ENCODE data around the gene FZD10. TPM values are rescaled to one million over a fixed set of nuclear protein-coding genes. Genes with fewer than 3 reads are reported as not detected.

The FZD10 gene
- total RNA-seq, 1 experiment from 2014 or later = not detected

DNA sequence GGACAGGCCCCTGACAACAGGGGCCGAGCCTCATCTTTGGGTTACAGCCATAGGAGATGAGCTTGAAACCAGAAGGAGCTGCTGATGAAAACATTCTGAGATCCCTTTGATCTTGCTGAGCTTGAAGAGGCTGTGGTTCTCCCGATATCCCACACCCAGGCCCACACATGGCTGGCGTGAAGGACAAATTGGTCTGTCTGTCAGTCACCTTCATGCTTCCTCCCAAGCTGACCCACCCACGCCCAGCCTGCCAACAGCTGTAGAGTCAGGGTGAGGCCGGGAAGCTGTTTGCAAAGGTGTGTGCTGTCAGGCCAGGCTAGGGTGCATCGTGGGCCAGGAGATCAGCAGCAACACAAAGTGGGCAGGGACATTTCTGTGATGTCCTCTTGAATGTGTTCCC lies 43.2 kb downstream of the FZD10 start:
- no peak for DNase-seq (ENCODE audit: low read depth, low spot score)
- H3K27me3 ChIP-seq (ENCODE audit: control insufficient read depth, insufficient read depth, low read length) = no peaks in the 10 kb centered on the region
- no peak overlapping the region for H3K27ac ChIP-seq (ENCODE audit: low read length)
- no peak for ATAC-seq
- in situ Hi-C loops (cut with HindIII; ENCODE audit: low pct_unique_long_range_greater_than_20kb, low sequenced_read_pairs) = no loop called here
- POLR2A ChIA-PET = no interaction called here
- no TSS peak for BruUV-seq (replicated peaks)
- CTCF ChIA-PET = no interaction called here
- H3K4me3 ChIP-seq (ENCODE audit: low read depth in 2 of 2, low read length in 2 of 2) = no peak overlapping the region
- no peaks in the 10 kb centered on the region for H3K4me1 ChIP-seq (ENCODE audit: control insufficient read depth, insufficient read depth, low read length)
- TF ChIP-seq, protein P1, sequence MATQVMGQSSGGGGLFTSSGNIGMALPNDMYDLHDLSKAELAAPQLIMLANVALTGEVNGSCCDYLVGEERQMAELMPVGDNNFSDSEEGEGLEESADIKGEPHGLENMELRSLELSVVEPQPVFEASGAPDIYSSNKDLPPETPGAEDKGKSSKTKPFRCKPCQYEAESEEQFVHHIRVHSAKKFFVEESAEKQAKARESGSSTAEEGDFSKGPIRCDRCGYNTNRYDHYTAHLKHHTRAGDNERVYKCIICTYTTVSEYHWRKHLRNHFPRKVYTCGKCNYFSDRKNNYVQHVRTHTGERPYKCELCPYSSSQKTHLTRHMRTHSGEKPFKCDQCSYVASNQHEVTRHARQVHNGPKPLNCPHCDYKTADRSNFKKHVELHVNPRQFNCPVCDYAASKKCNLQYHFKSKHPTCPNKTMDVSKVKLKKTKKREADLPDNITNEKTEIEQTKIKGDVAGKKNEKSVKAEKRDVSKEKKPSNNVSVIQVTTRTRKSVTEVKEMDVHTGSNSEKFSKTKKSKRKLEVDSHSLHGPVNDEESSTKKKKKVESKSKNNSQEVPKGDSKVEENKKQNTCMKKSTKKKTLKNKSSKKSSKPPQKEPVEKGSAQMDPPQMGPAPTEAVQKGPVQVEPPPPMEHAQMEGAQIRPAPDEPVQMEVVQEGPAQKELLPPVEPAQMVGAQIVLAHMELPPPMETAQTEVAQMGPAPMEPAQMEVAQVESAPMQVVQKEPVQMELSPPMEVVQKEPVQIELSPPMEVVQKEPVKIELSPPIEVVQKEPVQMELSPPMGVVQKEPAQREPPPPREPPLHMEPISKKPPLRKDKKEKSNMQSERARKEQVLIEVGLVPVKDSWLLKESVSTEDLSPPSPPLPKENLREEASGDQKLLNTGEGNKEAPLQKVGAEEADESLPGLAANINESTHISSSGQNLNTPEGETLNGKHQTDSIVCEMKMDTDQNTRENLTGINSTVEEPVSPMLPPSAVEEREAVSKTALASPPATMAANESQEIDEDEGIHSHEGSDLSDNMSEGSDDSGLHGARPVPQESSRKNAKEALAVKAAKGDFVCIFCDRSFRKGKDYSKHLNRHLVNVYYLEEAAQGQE (IDR thresholded peaks at IDR 0.05; ENCODE audit: insufficient read depth in 1 of 2, low read depth in 2 of 2, low read length in 1 of 2) = no peak
- TF ChIP-seq, protein P2, sequence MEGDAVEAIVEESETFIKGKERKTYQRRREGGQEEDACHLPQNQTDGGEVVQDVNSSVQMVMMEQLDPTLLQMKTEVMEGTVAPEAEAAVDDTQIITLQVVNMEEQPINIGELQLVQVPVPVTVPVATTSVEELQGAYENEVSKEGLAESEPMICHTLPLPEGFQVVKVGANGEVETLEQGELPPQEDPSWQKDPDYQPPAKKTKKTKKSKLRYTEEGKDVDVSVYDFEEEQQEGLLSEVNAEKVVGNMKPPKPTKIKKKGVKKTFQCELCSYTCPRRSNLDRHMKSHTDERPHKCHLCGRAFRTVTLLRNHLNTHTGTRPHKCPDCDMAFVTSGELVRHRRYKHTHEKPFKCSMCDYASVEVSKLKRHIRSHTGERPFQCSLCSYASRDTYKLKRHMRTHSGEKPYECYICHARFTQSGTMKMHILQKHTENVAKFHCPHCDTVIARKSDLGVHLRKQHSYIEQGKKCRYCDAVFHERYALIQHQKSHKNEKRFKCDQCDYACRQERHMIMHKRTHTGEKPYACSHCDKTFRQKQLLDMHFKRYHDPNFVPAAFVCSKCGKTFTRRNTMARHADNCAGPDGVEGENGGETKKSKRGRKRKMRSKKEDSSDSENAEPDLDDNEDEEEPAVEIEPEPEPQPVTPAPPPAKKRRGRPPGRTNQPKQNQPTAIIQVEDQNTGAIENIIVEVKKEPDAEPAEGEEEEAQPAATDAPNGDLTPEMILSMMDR (IDR thresholded peaks at IDR 0.05) = no peak
- TF ChIP-seq SIN3A (IDR thresholded peaks at IDR 0.05; ENCODE audit: borderline replicate concordance, insufficient read depth, low read depth, low read length) (no peak), TCF7L2 (IDR thresholded peaks at IDR 0.05; ENCODE audit: low read depth, low read length) (no peak), POLR2AphosphoS5 (IDR thresholded peaks at IDR 0.05; ENCODE audit: low read depth, low read length) (no peak)
- intact Hi-C loops (cut with micrococcal nuclease; ENCODE audit: unreplicated experiment) = no loop called here
- no peaks in the 10 kb centered on the region for H3K36me3 ChIP-seq (ENCODE audit: control insufficient read depth, insufficient read depth, low read length)
- H3K9me3 ChIP-seq (ENCODE audit: control insufficient read depth, insufficient read depth, low read depth, low read length) = no peaks in the 10 kb centered on the region

DNA sequence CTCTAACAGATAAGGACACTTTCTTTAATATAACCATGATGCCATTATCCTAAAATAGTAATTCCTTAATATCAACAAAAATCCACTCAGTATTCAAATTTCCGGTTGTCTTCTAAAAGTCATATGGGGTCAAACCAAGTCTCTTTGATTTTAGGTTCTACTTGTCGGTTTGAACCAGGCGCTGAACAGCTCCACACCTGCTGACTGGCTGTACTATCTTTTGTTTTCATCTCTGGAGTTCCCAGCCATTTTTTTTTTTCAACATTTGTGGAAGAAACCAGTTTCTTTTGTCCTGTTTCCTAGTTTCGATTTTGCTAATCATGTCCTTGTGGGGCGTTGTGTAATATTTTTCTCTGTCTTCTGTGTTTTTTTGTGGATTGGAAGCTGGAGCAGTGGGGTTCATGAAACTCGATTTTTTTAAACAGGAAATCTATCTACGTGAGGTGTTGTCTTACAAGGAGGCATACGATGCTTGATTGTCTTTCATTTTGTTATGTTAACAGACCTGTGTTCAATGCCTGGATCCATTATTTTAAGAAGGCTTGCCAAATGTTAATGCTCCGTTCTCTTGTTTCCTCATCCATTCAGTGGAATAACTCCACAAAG lies 50.2 kb downstream of the FZD10 start:
- H3K4me1 ChIP-seq (ENCODE audit: control insufficient read depth, insufficient read depth, low read length) = no peaks in the 10 kb centered on the region
- no peak for DNase-seq (ENCODE audit: low read depth, low spot score)
- POLR2A ChIA-PET = no interaction called here
- TF ChIP-seq, protein P1 (IDR thresholded peaks at IDR 0.05; ENCODE audit: insufficient read depth in 1 of 2, low read depth in 2 of 2, low read length in 1 of 2) = no peak
- TF ChIP-seq SIN3A (IDR thresholded peaks at IDR 0.05; ENCODE audit: borderline replicate concordance, insufficient read depth, low read depth, low read length) (no peak), POLR2AphosphoS5 (IDR thresholded peaks at IDR 0.05; ENCODE audit: low read depth, low read length) (no peak), TCF7L2 (IDR thresholded peaks at IDR 0.05; ENCODE audit: low read depth, low read length) (no peak)
- TF ChIP-seq, protein P2 (IDR thresholded peaks at IDR 0.05) = no peak
- in situ Hi-C loops (cut with HindIII; ENCODE audit: low pct_unique_long_range_greater_than_20kb, low sequenced_read_pairs) (no loop called here), intact Hi-C loops (cut with micrococcal nuclease; ENCODE audit: unreplicated experiment) (no loop called here)
- no peaks in the 10 kb centered on the region for H3K9me3 ChIP-seq (ENCODE audit: control insufficient read depth, insufficient read depth, low read depth, low read length)
- H3K27ac ChIP-seq (ENCODE audit: low read length) = no peak overlapping the region
- no peaks in the 10 kb centered on the region for H3K36me3 ChIP-seq (ENCODE audit: control insufficient read depth, insufficient read depth, low read length)
- no TSS peak for BruUV-seq (replicated peaks)
- H3K4me3 ChIP-seq (ENCODE audit: low read depth in 2 of 2, low read length in 2 of 2) = no peak overlapping the region
- H3K27me3 ChIP-seq (ENCODE audit: control insufficient read depth, insufficient read depth, low read length) = peaks cover 6% of the 10 kb centered on the region
- CTCF ChIA-PET = no interaction called here
- no peak for ATAC-seq
